SK-MEL-5 (cell line): ENCODE measurements around the gene CHRNA7. TPM values are rescaled to one million over a fixed set of nuclear protein-coding genes. Genes with fewer than 3 reads are reported as not detected.

Experiments used
- DNase-seq: peaks from one replicate; pipeline ENCODE4 v3.0.0-alpha.2; 2016; ENCODE audit warnings: low read depth, low spot score
- in situ Hi-C: cut with HindIII; loops from 2 replicates; pipeline ENCODE4 v1.10.0; 2016; ENCODE audit warnings: low sequenced_read_pairs, high pct_unique_total_duplicates, low pct_unique_long_range_greater_than_20kb
- polyA plus RNA-seq, 2 experiments: library from polyadenylated mRNA; depleted of rRNA; stranded (reverse); fragments of >200 nt; gene quantifications; 2 replicates each; pipeline ENCODE4 v1.2.3, GENCODE V29; 2015
- total RNA-seq: library from RNA; depleted of rRNA; stranded (reverse); fragments of >200 nt; shearing (Covaris generic); gene quantifications from 2 replicates; pipeline ENCODE4 v1.2.3, GENCODE V29; 2014; rRNA removed

CHRNA7 gene
- 10.0 and 10.3 TPM in 2 replicates for total RNA-seq
- 13.7 and 18.9 TPM in 2 replicates for polyA plus RNA-seq (2015; cell fraction: cytosol; rRNA removed)
- polyA plus RNA-seq (2015; cell fraction: nucleus; rRNA removed): 10.7 and 25.7 TPM in 2 replicates

DNA sequence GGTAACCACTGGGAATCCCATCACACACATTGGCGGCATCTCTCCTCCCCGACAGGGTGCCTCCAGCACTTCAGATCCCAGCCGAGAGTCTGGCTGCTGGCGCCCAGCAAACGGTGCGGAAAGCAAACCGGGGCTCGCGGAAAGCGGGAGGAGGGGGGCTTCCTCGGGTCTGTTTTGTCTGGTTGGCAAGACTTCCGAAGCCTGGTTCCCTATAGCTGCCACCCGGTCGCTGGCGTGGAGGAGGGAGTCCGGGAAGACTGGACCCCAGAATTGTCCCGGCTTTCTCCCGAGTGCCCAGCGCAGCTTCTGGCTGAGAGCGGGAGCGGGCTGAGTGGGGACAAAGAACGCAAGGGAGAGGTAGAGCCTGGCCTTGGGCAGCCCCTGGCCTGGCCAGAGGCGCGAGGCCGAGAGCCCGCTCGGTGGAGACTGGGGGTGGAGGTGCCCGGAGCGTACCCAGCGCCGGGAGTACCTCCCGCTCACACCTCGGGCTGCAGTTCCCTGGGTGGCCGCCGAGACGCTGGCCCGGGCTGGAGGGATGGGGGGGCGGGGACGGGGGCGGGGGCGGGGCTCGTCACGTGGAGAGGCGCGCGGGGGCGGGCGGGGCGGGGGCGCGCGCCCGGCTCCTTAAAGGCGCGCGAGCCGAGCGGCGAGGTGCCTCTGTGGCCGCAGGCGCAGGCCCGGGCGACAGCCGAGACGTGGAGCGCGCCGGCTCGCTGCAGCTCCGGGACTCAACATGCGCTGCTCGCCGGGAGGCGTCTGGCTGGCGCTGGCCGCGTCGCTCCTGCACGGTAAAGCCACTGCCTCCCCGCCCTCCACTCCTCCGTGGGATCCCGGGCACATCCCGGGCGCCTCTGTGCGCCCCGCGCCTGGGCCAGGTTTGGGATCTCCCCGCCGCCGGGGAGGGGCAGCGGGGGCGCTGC lies at the start of gene CHRNA7:
CHRNA7 (plus strand) TSS at position 654 of the 920 bp plus-strand sequence; CDS start at position 734, 80 bp downstream.
- in situ Hi-C loops: no loop called here
- peak; percentile 68 for DNase-seq

DNA sequence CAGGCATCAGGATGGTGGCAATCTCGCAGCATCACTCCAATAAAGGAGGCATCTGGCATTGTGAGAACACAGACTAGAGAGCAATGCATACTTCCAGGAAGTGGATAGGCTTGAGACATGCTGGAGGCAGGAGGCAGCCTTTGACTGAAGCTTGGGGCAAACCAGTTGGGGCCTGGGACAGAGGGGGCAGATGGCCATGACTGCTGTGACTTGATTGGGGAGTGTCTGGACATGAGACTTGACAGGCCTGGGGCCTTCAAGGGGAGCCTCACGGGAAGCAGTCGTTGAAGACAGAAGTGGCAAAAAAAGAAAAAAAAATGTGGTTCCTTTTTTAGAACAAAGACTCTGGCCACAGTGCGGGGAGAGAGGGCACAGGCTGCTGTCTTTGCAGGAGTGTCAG lies 44.7 kb upstream of the CHRNA7 start:
- in situ Hi-C loops: no loop called here
- no peak for DNase-seq

DNA sequence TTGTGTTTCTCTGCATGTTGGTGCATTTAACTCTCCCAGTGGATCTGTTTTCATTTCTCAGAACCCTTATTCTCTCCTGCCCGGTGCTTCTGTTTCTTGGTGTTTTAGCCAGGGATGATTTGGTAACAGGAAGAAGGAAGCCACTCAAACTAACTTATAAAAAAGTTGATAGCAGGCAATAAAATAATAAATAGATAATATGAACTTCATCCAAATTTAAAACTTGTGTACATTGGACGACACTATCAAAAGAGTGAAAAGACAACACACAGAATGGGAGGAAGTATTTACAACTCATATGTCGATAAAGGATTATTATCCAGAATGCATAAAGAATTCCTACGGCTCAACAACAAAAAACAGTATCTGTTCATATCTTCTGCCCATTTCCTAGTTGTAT lies 37.3 kb upstream of the CHRNA7 start:
- in situ Hi-C loops: no loop called here
- no peak for DNase-seq

DNA sequence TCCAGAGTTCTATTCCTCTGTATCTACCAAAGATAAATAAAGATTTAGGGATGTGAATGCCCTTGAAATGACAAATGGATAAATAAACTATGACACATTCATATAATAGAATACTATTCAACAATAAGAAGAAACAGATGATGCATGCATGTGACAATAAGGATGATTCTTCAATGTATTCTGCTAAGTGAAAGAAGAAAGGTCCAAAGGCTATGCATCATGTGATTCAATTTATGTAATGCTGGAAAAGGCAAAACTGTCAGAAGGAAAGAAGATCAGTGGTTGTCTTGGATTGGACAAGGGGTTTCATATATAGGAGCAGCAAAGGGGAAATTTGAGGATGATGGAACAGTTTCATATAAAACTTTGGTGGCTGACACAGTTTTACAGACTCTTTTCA lies 32.6 kb upstream of the CHRNA7 start:
- DNase-seq: peak; percentile 33
- in situ Hi-C loops: no loop called here

DNA sequence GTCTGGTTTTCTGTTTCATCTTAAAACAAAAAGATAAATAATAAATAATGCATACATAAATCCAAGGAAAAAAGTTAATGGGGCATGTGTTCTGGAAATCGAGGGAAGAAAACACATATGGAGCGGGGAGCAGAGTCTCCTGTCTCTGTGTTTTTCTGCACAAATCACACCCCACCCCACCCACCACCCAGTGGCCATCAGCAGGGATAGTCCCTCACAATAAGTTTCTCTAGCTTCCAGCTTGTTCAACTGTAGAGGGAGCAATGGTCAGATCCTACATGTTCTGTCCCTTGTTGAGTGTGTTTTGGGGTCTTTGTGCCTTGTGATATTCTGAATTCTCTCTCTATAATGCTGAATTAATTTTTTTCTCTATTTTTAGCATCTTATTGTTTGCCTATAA lies 26.8 kb upstream of the CHRNA7 start:
- in situ Hi-C loops: no loop called here
- DNase-seq: peak; percentile 3

DNA sequence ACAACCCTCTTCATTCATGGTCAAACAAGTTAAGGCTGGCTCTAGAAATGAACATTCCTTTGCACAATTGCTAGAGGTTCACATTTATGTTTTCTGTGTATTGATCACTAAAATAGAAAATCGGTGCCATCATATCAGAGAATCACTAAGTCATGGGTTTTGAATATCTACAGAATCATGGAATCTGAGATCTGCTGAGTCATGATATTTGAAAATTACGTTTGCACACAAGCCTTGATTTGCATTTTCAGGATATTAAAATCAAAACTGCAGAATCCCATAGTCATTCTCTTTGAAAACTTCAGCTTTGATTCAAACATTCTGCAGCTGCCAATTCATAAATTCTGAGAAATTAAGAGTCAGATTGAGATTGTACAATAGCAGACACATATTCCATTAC lies 26.1 kb upstream of the CHRNA7 start:
- DNase-seq: no peak
- in situ Hi-C loops: no loop called here

DNA sequence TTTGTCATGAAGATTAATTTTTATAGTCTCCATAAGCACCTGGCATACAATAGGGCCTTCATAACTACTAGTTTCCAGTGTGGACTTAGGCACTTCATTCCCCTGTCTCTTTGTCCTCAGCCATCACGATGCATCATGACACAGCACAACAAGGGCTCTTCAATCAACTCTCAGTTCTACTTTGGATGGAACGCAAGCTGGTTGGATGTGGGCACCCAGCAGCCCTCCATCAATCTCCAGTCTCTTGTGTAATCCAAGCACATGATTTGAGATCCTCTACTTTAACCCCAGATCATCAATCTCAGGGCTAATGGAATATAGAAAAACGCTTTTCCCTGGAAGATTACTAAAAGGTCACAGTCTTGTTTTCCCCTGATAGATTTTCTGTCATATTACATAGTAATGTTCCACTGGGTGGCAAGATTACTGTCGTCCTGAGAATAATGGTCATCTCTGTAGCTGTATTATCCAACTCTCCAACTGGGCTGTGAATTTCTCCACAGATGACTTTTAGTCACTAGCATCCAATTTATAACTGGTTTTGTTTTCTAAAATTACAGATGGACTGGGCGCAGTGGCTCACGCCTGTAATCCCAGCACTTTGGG lies 22.9 kb upstream of the CHRNA7 start:
- DNase-seq: peak; percentile 46
- in situ Hi-C loops: no loop called here

DNA sequence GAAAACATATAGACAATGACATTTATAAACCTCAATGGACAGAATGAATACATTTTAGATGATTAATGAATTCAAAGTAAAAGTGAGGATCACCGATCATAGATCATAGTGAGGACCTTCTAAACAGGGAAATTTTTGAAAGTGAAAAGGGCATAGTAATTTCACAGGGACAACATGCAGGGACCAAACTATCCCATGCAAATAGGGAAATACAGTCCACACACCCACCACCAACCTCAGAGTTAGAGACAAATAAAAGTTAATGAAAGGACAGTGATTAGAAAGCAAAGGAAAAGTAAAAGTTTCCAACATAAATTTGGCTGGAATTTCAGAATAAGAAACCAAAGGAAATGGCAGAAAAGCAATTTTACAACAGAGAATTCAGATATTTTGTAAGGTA lies 15.4 kb upstream of the CHRNA7 start:
- in situ Hi-C loops: no loop called here
- no peak for DNase-seq

DNA sequence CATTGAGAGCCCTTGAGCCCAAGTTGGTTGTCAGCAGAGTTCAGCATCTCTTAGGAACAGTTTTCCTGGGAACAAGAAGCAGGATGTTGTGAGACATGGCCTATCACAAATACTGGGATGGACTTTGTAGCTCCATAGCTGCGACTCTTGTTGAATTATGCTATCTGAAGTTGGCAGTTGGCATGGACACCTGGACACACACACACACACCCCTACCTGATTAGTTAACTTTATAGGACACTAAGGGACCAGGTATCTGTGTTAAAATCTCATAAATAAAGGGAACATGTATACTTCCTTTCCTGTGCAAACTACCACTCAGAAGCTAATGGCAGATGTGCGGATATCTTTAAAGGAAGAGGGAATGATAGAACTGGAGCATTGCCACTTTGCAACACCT lies 10.2 kb upstream of the CHRNA7 start:
- in situ Hi-C loops: no loop called here
- no peak for DNase-seq

DNA sequence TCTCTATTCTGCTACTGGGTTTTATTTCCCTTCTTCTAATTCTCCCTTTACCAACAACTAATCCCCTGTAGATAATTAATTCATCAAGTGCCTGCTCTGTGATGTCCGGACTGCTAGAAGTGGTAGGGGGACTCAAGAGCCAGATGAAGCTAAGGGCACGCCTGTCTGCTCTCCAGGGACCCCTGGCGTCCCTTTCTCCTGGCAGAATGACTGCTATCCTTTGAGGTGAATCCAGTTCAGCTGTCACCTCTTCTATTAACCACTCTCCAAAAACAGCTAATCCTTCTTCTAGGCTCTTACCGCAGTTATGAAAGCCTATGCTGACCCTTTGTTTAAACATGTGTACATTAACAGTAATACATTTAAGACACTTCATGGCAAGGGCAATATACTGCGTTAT lies 1.4 kb upstream of the CHRNA7 start:
- DNase-seq: peak; percentile 33
- in situ Hi-C loops: no loop called here

DNA sequence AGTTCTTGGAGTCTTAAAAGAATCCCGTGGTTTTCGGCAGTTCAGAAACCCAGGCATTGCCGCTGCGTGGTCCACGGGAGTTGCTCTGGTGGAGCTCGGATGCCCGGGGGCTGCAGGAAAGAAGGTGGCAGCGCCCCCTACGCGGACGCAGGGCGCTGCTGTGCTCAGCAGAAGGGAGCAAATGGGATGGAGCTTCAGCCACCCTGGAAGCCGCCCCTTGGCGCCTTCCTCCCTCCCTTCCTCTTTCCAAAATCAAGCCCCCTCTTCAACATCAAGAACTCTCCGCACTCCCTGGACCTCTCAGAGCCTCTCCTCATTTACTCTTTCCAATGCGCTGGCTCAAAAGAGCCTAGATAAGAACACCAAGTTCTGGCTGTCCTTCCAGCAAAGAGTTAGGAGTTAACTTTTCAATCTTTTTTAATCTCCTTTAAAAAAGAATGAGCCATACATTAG lies 880 bp upstream of the CHRNA7 start:
- in situ Hi-C loops: no loop called here
- peak; percentile 76 for DNase-seq

DNA sequence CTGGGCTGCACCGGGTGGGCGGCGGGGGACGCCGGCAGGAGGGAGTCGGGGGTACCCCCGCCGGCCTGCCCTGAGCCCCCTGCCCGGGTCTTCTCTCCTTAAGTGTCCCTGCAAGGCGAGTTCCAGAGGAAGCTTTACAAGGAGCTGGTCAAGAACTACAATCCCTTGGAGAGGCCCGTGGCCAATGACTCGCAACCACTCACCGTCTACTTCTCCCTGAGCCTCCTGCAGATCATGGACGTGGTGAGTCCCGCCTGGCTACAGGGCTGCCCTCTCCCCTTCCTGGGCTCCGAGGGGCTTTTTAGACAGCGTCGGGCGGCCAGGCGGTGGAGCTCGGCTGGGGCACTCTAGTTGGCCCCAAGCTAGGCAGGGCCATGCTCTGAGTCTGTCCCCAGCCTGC lies 480 bp downstream of the CHRNA7 start:
- DNase-seq: peak; percentile 32
- in situ Hi-C loops: no loop called here

DNA sequence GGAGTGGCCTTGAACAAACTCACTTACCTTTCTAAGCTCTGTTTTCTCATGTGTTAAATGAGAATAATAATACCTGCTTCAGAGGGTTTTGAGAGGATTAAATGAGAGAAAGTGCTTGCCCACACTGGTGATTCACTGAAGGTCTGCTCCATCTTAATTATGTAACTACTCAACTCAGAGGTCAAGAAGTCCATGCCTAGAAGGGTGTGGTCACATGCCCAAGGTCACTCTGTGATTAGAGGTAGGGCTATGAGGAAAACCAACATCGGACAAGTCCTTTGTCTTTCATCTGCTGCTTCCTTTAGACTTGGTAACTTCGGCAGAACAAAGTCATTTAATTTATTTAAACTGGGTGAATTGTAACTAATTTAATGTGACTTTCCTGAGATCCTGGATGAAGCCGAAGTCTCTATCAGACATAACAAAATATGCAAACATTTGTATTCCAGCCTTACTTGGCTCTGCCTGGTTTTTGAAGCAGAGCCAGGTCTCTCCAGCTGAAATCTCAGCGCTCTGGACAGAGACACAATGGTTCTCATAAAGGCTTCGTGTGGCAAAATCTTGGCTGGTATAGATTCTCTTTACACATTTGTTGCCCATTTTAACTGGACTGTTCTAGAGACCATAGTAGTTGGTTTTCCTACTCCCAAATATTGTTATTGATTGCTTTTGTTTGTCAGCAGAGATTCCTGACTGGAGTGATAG lies 3.0 kb downstream of the CHRNA7 start:
- in situ Hi-C loops: no loop called here
- DNase-seq: no peak

DNA sequence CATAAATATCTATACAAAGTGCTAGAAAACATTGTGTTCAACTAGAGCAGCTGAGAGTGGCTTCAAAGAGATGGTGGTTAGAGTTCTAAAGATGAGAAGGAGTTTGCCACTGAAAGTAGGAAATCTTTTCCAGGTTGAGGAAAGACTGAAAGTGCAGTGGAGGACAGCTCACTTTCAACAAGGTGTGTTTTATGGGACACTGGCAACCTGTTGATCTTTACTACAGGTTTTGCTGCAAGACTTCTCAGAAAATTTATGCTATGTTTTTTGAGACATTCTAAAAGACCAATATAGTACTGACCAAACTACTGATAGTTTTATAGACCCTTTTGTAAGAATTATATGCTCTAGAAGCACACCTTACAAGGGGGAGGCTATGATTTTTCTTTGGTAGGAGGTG lies 3.8 kb downstream of the CHRNA7 start:
- in situ Hi-C loops: no loop called here
- no peak for DNase-seq

DNA sequence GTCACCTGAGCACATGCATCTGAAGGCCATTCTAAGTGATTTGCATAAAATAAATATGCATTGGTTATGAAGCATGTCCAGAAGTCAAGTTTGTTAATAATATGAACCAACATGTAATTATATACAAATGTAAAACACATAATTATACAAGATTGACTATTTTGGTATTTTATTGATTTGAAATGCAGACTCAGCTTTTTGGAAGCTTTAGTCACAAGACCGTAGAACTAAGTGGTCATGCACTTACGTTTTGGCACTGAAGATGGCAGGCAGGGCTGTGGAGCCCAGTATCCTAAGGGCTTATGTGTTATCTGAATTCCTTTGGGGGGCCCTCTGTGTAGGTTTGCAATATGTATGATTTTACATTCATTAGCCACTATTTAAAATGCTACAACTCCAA lies 5.0 kb downstream of the CHRNA7 start:
- DNase-seq: no peak

DNA sequence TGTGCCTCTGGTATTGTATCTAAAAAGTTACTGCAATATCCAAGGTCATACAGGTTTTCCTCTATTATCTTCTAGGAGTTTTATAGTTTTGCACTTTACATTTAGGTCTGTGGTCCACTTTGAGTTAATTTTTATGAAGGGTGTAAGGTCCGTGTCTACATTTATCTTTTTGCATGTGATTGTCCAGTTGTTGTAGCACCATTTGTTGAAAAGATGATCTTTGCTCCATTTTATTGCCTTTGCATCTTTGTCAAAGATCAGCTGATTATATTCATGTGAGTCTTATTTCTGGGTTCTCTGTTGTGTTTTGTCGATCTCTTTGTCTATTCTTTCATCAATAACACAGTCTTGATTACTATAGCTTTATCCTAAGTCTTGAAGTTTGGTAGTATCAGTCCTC lies 6.7 kb downstream of the CHRNA7 start:
- in situ Hi-C loops: no loop called here
- DNase-seq: no peak

More for the DNA sequence above, 5.0 kb downstream of the CHRNA7 start:
- in situ Hi-C loops: no loop called here

DNA sequence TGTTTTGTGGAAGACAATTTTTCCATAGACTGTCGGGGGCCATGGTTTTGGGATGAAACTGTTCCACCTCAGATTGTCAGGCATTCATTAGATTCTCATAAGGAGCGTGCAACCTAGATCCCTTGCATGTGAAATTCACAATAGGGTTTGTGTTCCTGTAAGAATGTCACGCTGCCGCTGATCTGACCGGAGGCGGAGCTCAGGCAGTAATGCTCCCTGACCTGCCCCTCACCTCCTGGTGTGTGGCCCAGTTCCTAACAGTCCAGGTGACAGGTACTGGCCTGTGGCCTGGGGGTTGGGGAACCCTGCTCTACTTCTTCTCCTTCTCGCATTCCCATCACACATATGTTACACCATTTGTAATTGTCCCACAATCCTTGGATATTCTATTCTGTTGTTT lies 11.0 kb downstream of the CHRNA7 start:
- in situ Hi-C loops: no loop called here
- DNase-seq: peak; percentile 66

DNA sequence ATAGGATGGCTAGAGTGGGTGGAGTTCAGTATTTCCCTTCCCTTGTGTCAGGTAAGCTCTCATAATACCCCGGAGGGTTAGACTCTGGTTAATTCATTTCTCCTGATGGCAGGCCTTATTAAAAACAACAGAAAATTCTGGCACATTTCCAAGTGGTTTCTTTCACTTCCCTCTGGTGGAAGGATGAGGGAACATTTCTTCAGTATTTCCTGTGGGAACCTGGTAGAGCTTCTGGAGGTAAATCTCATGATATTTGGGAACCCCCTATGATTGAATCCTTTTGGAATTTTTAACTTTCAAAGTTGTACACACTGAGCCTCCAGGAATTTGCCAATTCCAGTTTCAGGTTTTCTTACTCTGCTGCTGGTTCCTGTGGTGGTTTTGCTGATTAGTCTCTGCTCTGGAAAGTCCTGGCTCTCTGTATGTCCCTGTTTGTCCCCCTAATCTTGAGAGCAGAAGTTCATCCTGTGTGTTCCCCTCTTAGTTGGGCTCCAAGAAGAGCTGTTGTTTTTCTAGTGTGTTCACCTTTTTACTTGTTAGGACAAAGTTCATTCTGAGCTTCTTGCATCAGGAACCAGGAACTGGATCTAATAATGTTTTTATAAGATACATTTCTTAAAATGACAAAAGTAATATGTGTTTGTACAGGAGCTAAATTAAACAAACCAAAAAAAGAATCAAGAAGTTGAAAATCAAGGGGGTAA lies 12.1 kb downstream of the CHRNA7 start:
- peak; percentile 63 for DNase-seq
- in situ Hi-C loops: no loop called here
